ENCODE data around the gene CHAD.

Gene CHAD

GRCh38 chr17:50507871-50508572 lies 39.3 kb upstream of the CHAD start, which contains the start of gene MYCBPAP:
TSS of gene MYCBPAP (plus strand) at chr17:50508439. CDS start at chr17:50508675, 236 bp downstream.
- DNase-seq (ENCODE audit: low spot score) (no peak), ATAC-seq (ENCODE audit: low read depth) (peak; percentile 19; the same call in 1 of the 3 replicates)
- Histone ChIP-seq H3K27ac (ENCODE audit: poor library complexity, severe bottlenecking) (no peak within 1 kb of the TSS), H3K9me3 (ENCODE audit: severe bottlenecking) (no peaks in the 10 kb centered on the region), H3K4me1 (ENCODE audit: insufficient read depth, poor library complexity, severe bottlenecking) (peaks cover 16% of the 10 kb centered on the region), H3K4me3 (ENCODE audit: severe bottlenecking) (peak within 1 kb of the TSS; percentile 23), H3K27me3 (ENCODE audit: insufficient read depth, poor library complexity, severe bottlenecking) (no peaks in the 10 kb centered on the region), H3K36me3 (ENCODE audit: low read depth) (no peaks in the 10 kb centered on the region)
- TF ChIP-seq CTCF (IDR thresholded peaks at IDR 0.05; ENCODE audit: poor library complexity, severe bottlenecking), result peak; percentile 10

GRCh38 chr17:50506298-50506697 lies 37.6 kb upstream of the CHAD start:
- Histone ChIP-seq H3K36me3 (ENCODE audit: low read depth) (no peaks in the 10 kb centered on the region), H3K4me1 (ENCODE audit: insufficient read depth, poor library complexity, severe bottlenecking) (peaks cover 14% of the 10 kb centered on the region), H3K27me3 (ENCODE audit: insufficient read depth, poor library complexity, severe bottlenecking) (no peaks in the 10 kb centered on the region), H3K9me3 (ENCODE audit: severe bottlenecking) (no peaks in the 10 kb centered on the region), H3K27ac (ENCODE audit: poor library complexity, severe bottlenecking) (no peak overlapping the region), H3K4me3 (ENCODE audit: severe bottlenecking) (no peak overlapping the region)
- ATAC-seq (ENCODE audit: low read depth), result no peak
- TF ChIP-seq CTCF (IDR thresholded peaks at IDR 0.05; ENCODE audit: poor library complexity, severe bottlenecking), result no peak
- DNase-seq (ENCODE audit: low spot score), result no peak

- Histone ChIP-seq H3K27me3 (ENCODE audit: insufficient read depth, poor library complexity, severe bottlenecking) (no peaks in the 10 kb centered on the region), H3K4me3 (ENCODE audit: severe bottlenecking) (no peak overlapping the region), H3K27ac (ENCODE audit: poor library complexity, severe bottlenecking) (no peak overlapping the region), H3K9me3 (ENCODE audit: severe bottlenecking) (no peaks in the 10 kb centered on the region), H3K36me3 (ENCODE audit: low read depth) (no peaks in the 10 kb centered on the region), H3K4me1 (ENCODE audit: insufficient read depth, poor library complexity, severe bottlenecking) (peaks cover 8% of the 10 kb centered on the region)
- DNase-seq (ENCODE audit: low spot score), result no peak
- no peak for TF ChIP-seq CTCF (IDR thresholded peaks at IDR 0.05; ENCODE audit: poor library complexity, severe bottlenecking)
- no peak for ATAC-seq (ENCODE audit: low read depth)
These were observed 37.0 kb upstream of the CHAD start for GRCh38 chr17:50505591-50506130.

- no peak for ATAC-seq (ENCODE audit: low read depth)
- H3K4me3 ChIP-seq (ENCODE audit: severe bottlenecking), result no peak overlapping the region
- TF ChIP-seq CTCF (IDR thresholded peaks at IDR 0.05; ENCODE audit: poor library complexity, severe bottlenecking), result no peak
- no peak for DNase-seq (ENCODE audit: low spot score)
- H3K27ac ChIP-seq (ENCODE audit: poor library complexity, severe bottlenecking), result no peak overlapping the region
- peaks cover 8% of the 10 kb centered on the region for H3K4me1 ChIP-seq (ENCODE audit: insufficient read depth, poor library complexity, severe bottlenecking)
- no peaks in the 10 kb centered on the region for H3K9me3 ChIP-seq (ENCODE audit: severe bottlenecking)
- H3K36me3 ChIP-seq (ENCODE audit: low read depth), result no peaks in the 10 kb centered on the region
- H3K27me3 ChIP-seq (ENCODE audit: insufficient read depth, poor library complexity, severe bottlenecking), result no peaks in the 10 kb centered on the region
These were observed 33.8 kb upstream of the CHAD start for GRCh38 chr17:50502301-50502990.

Data from RWPE2 (cell line).